HEK293 (cell line): Measurements from ENCODE around the gene B9D1.

Experiments
- BCL11A ChIP-seq: fragments of 450-650 bp; formaldehyde crosslinking; IDR thresholded peaks from 2 replicates; pipeline ENCODE4 v1.5.1; 2016; ENCODE audit warnings: low read depth, missing biosample characterization, missing genetic modification characterization
- TCF7L2 ChIP-seq: IDR thresholded peaks from 2 replicates; pipeline ENCODE4 v1.6.1; 2011; ENCODE audit warnings: low read depth, mild to moderate bottlenecking, inconsistent platforms, low read length, moderate library complexity, borderline replicate concordance
- ZBTB1 ChIP-seq: fragments of 450-650 bp; formaldehyde crosslinking; IDR thresholded peaks from 2 replicates; pipeline ENCODE4 v1.5.1; 2016; ENCODE audit warnings: missing biosample characterization, missing genetic modification characterization
- ZNF324 ChIP-seq: fragments of 450-650 bp; formaldehyde crosslinking; IDR thresholded peaks from 2 replicates; pipeline ENCODE4 v1.5.1; 2016; ENCODE audit warnings: missing biosample characterization, missing genetic modification characterization
- ZNF335 ChIP-seq: fragments of 450-650 bp; formaldehyde crosslinking; conservative IDR thresholded peaks from 2 replicates; pipeline ENCODE4 v1.5.1; 2016; ENCODE audit warnings: missing biosample characterization, missing genetic modification characterization
- ZNF560 ChIP-seq: fragments of 450-650 bp; formaldehyde crosslinking; IDR thresholded peaks from 2 replicates; pipeline ENCODE4 v1.5.1; 2017; ENCODE audit warnings: missing biosample characterization, missing genetic modification characterization, borderline replicate concordance
- TF ChIP-seq, protein P1 (sequence below): fragments of 450-650 bp; formaldehyde crosslinking; IDR thresholded peaks from 2 replicates; pipeline ENCODE4 v1.5.1; 2016; ENCODE audit warnings: missing biosample characterization, missing genetic modification characterization
- TF ChIP-seq, protein P2 (sequence below): fragments of 450-650 bp; IDR thresholded peaks from 2 replicates; pipeline ENCODE4 v1.5.1; 2018; ENCODE audit warnings: missing biosample characterization, mild to moderate bottlenecking, missing genetic modification characterization
- TF ChIP-seq, protein P3 (sequence below): fragments of 450-650 bp; formaldehyde crosslinking; conservative IDR thresholded peaks from 2 replicates; pipeline ENCODE4 v1.5.1; 2016; ENCODE audit warnings: low read depth, missing biosample characterization, missing genetic modification characterization

DNA sequence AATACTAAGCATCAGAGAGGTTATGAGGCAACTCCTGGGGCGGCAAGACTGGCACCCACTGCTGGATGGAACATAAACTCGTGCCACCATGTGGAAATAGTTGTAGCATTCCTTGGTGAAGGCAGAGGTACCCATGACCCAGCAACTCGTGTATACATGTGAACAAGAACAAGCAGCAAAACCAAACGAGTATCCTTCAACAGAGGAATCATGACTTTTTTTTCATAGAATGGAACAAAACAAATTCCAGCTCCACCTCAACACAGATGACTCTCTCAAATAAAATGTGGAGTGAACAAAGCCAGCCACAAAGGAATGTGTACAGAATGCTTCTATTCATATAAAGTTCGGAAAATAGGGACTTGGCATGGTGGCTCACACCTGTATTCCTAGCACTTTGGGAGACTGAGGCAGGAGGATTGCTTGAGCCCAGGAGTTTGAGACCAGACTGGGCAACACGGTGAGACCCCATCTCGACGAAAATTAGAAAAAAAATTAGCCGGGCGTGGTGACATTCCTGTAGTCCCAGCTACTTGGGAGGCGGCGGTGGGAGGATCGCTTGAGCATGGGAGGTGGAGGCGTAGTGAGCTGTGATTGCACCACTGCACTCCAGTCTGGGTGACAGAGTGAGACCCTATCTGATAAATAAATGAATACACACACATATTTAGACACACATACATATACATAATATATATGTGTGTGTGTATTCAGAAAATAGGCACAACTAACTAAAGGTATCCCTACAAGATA lies 35.3 kb downstream of the B9D1 start:
- TF ChIP-seq, protein P1, sequence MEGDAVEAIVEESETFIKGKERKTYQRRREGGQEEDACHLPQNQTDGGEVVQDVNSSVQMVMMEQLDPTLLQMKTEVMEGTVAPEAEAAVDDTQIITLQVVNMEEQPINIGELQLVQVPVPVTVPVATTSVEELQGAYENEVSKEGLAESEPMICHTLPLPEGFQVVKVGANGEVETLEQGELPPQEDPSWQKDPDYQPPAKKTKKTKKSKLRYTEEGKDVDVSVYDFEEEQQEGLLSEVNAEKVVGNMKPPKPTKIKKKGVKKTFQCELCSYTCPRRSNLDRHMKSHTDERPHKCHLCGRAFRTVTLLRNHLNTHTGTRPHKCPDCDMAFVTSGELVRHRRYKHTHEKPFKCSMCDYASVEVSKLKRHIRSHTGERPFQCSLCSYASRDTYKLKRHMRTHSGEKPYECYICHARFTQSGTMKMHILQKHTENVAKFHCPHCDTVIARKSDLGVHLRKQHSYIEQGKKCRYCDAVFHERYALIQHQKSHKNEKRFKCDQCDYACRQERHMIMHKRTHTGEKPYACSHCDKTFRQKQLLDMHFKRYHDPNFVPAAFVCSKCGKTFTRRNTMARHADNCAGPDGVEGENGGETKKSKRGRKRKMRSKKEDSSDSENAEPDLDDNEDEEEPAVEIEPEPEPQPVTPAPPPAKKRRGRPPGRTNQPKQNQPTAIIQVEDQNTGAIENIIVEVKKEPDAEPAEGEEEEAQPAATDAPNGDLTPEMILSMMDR (tag by site-specific recombination): no peak
- TF ChIP-seq TCF7L2 (no peak), ZNF335 (tag by site-specific recombination) (no peak), ZBTB1 (tag by site-specific recombination) (no peak), ZNF324 (tag by site-specific recombination) (no peak), BCL11A (no peak), ZNF560 (tag by site-specific recombination) (no peak)
- TF ChIP-seq, protein P2, sequence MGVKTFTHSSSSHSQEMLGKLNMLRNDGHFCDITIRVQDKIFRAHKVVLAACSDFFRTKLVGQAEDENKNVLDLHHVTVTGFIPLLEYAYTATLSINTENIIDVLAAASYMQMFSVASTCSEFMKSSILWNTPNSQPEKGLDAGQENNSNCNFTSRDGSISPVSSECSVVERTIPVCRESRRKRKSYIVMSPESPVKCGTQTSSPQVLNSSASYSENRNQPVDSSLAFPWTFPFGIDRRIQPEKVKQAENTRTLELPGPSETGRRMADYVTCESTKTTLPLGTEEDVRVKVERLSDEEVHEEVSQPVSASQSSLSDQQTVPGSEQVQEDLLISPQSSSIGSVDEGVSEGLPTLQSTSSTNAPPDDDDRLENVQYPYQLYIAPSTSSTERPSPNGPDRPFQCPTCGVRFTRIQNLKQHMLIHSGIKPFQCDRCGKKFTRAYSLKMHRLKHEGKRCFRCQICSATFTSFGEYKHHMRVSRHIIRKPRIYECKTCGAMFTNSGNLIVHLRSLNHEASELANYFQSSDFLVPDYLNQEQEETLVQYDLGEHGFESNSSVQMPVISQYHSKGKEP: no peak
- TF ChIP-seq, protein P3, sequence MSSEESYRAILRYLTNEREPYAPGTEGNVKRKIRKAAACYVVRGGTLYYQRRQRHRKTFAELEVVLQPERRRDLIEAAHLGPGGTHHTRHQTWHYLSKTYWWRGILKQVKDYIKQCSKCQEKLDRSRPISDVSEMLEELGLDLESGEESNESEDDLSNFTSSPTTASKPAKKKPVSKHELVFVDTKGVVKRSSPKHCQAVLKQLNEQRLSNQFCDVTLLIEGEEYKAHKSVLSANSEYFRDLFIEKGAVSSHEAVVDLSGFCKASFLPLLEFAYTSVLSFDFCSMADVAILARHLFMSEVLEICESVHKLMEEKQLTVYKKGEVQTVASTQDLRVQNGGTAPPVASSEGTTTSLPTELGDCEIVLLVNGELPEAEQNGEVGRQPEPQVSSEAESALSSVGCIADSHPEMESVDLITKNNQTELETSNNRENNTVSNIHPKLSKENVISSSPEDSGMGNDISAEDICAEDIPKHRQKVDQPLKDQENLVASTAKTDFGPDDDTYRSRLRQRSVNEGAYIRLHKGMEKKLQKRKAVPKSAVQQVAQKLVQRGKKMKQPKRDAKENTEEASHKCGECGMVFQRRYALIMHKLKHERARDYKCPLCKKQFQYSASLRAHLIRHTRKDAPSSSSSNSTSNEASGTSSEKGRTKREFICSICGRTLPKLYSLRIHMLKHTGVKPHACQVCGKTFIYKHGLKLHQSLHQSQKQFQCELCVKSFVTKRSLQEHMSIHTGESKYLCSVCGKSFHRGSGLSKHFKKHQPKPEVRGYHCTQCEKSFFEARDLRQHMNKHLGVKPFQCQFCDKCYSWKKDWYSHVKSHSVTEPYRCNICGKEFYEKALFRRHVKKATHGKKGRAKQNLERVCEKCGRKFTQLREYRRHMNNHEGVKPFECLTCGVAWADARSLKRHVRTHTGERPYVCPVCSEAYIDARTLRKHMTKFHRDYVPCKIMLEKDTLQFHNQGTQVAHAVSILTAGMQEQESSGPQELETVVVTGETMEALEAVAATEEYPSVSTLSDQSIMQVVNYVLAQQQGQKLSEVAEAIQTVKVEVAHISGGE (tag by site-specific recombination): no peak
